Activated naive CD4-positive, alpha-beta T cell treated with Interleukin-2 at 50 U/mL for 16 hours (primary cell): ENCODE measurements around the gene RGS8.
"Not testable (repeated sequence)": the region's sequence is repeated elsewhere in the genome, so short reads cannot be mapped to it uniquely, and the experiment has no call there.

ENCODE experiments used
- DNase-seq: peaks from one replicate; pipeline ENCODE4 v3.0.0-alpha.2; 2020

Gene RGS8

GRCh38 chr1:182700351-182700709, 15.9 kb upstream of the RGS8 start:
- DNase-seq: no peak

DNA sequence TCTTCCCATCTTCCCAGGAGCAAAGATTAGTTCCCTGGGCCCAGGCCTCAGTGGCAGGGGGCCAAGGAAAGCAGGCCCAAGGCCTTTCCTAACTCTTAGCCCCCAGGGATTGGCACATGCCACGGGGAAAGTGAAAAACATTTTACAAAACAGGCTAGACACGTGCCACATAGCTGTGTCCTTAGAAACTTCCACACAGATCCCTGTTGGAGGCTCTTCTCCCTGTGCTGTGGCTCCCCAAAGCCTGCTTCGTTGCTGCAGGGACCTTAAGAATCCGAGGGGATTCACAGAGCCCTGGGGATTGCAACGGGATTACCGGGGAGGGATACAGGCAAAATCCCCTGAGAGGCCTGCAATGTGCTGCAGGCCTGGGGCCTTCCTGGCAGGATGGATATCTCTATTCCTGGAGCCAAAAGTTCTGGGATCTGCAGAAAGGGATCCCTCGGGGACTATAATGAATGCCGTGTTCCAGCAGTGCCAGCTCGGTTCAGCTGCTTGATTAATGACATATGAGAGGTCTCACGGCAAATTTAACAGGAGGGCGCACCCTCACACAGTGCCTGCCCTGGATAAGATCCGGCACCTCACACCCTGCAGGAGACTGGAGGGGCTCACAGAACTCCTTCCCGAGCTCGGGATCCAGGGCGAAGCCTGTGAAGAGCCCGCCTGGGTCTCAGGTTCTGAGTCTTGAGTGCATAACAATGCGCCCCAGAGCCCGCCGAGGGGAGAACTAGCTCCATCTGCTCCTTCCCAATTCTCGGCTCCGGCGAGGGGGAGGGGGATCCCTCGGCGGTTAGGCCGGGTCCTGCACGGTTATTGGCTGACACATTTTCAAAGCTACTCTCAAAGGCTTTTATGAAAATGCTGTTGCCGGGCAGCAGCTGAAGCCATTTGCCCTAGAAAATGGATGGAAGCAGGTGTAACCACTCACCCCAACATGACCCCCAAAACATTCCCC, 15.3 kb upstream of the RGS8 start:
- no peak for DNase-seq

- no peak for DNase-seq
These were observed 14.6 kb upstream of the RGS8 start for GRCh38 chr1:182698971-182699370.

DNA sequence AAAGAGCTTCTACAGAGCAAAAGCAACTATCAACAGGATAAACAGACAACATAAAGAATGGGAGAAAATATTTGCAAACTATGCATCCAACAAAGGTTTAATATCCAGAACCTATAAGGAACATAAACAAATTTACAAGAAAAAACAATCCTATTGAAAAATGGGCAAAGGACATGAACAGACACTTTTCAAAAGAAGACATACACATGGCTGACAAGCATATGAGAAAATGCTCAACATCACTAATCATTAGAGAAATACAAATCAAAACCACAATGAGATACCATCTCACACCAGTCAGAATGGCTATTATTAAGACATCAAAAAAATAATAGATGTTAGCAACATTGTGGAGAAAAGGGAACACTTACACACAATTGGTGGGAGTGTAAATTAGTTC, 8.8 kb upstream of the RGS8 start:
- not testable (repeated sequence) for DNase-seq

- no peak for DNase-seq
These were observed 6.6 kb upstream of the RGS8 start for GRCh38 chr1:182690886-182691443.

GRCh38 chr1:182688436-182689205, 4.2 kb upstream of the RGS8 start:
- no peak for DNase-seq

- no peak for DNase-seq
These were observed 3.0 kb upstream of the RGS8 start for GRCh38 chr1:182687361-182687760.

- no peak for DNase-seq
These were observed 2.1 kb upstream of the RGS8 start for GRCh38 chr1:182686446-182686845.

DNA sequence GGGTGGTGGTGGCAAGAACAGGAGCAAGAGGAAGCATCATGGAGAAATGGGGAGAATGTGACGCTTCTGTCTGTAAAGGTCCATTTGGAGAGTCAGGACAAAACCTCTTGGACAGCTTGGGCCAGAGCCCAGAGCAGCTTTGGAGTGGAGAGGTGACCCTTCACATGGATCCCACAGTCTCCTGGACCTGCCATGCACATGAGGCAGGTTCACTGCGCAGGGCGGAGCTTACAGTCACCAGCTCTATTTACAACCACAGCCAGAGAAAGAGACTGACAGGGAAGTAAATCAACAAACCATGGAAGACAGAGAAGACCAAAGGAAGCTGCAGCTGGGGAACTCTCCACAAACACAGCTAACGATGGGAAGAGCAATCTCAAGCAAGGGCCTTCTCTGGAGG, 828 bp upstream of the RGS8 start:
- DNase-seq: no peak

DNA sequence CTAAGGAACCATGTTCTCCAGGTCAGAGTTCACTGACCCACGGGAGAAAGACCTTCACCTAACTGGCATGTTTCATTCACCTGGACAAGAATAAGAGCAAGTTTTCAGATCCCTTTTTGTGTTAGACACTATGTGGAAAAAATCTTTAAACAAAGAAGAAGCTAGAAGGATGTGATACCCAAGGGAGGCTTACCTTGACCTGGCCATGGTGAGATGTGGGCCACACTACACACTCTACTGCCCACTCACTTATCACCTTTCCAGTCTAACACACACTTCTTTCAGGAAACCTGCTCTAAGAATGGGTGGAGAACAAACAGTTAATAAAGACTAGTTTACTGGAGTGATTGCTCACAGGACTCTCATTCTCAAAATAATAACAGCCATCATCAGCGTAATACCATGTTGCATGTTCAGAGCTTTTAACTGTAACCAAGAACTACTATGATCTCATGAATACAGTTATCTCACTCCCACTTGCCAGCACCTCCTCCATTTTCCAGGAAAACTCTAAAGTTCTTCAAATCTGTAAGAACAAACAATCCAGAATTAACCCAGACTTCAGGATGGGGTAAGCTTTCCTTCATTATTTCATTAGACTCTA, 1.4 kb downstream of the RGS8 start:
- no peak for DNase-seq

DNA sequence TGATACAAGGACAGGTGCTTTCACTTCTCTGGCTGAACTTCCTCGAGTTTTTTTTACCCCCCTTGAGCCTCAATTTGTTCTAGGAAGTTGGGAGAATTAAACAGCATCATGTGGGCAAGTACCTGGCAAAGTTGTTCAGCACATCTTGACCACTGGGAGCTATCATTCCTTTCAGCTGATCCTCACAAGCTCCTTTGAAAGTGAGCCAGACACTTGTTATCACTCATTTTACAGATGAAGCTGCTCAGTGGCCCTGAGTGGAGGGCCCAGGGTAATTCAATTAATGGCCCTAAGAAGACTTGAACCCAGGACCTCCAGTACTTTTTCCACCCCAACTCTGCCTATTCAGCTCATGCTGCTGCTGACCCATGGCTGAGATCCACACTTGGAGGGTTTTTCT, 2.0 kb downstream of the RGS8 start:
- no peak for DNase-seq

DNA sequence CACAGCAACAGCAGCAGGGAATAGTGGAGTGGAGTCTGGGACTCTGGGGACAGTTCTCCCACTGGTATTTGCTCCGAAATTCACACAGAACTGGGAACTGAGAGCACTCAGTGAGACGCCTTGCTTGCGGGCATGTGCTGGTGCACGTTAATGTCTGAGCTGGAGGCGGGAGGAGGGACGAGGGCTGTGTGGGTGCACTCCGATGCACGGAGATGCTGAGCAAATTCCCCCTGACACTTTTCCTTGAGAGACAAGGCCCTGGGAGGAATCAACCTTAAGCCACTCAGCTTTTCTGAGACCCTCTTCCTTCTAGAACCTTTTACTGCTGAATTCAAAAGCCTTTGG, 2.8 kb downstream of the RGS8 start:
- no peak for DNase-seq

DNA sequence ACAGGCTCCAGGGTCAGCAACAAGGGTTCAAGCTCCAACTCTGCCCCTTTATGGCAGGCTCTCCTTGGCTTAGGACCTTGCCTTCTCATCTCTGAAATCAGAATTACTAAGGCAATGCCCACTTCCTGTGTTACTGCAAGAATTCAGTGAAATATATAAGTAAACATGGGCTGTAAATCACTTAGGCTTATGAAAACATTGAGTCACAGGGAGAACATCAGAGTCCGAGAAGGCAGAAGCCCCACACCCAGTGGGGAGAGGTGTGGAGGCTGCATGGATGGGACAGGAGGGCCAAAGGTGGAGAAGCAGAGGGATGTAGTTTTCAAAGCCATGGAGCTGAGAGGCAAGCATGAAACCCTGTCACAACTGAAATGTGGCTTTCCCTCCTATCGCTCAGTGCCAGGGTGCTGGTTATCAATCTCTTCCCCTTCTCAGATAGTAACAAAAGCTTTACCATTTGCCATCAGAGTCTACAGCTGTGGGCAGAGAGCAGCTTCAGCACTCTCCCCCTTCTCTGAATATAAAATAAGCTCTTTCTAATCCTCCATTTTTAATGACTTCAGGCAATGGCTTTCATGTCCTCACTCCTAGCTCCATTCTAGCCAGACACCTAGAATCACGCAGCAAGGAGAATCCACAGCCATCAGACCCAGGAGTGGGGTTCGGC, 3.4 kb downstream of the RGS8 start:
- no peak for DNase-seq

DNA sequence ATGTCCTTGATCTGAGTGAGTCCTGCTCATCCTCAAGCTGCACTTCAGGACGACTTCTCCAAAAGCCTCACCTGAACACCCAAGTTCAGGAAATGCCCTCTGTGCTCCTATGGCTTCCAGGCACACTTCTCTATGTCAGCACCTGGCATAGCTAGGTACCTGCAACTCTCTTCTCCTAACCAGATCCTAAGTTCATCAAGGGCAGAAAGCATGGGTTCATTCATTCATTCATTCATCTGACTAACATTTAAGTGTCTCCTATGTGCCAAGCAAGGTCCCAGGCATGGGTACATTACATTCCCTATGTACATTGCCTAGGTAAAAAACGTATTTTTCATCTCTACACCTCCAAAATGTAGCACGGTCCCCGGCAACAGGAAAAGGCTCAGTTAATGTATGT, 4.0 kb downstream of the RGS8 start:
- DNase-seq: no peak

DNA sequence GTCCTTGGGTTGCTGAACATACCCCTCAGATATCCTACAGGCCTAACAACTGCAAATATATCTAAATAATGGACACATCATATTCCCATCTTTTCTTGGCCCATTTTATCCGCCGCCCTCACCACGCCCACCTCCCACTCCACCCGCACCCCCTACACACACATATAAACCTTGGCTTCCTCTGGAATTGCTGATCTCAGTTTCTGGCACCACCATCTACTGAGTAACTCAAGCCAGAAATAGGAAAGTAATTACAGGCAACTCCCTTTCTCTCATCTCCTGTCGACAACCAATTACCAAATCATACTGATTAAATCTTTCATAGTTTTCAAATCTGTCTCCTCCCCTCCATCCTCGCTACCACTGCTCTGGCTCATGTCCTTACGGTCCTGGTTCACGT, 4.7 kb downstream of the RGS8 start:
- DNase-seq: no peak

DNA sequence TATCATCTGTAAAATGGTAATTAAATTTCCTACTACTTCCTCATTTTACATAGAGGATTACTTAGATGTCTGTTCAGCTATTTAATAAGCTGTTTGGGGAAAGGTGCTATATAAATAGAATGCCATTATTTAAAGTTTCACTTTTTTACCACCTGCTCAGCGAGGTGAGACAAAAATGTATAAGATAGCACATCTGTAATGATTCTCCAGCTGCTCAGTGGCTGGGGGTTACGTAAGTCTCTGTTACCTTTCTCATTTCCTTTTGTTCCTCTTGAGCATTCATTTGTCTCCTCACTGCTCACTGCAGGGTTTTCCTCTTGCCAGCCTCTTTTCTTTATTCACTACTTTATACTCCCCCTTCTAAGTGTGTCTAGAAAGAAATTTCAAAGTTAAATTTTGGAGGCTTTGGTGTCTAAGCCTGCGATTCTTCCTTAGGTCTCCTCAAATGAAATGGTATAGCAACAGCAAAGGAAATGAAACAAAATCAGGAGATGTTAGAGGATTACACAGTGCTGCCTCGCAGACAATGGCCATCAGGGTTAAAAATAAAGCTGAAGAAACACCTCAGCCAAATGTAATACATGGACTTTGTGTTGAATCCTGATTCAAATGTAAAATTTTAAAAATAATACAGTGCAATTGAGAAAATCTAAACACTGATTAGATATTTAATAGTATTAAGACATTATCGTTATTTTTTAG, 6.8 kb downstream of the RGS8 start:
- DNase-seq: no peak

GRCh38 chr1:182676274-182676673, 8.1 kb downstream of the RGS8 start:
- no peak for DNase-seq

DNA sequence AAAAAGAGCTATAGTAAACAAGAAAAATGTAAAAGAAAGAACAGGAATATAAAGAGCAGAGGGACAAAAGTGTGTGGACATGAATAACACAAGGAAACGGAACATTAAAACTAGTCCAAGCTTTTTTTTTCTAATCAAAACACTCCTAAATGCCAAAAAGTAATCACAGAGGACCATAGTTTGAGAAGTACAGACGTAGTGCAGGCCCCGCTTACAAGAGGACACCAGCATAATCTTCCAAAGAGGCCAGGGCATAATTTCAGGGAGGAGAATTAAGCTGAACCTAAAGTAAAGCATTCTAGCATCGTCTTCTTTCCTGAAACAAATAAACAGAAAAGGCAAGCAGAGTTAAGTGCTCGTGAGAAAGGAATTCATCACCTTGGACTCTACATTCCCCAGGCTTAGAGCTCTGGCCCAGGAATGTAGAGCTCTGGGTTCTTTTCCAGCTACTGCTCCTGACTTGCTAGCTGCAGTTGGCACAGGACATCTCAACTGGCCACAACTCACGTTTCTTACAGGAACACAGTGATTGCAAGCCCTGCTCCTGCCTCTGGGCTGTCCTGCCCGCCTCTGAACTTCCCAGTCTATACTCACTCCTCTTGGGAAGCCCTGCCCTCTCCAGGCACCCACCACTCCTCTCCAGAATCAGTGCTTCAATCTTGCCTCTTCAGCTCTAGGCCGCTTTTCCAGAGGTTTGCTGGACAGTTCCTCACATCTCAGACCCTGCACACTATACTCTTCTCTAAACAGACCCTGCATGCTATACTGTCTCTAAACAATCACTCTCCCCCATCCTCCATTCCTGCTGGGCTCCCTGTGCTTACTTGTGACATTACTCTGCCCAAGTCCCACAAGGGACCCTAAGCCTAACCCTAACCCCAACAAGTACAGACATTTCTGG, 9.8 kb downstream of the RGS8 start:
- DNase-seq: no peak

- DNase-seq: no peak
These were observed 11.9 kb downstream of the RGS8 start for GRCh38 chr1:182672487-182672836.

- DNase-seq: no peak
These were observed 12.5 kb downstream of the RGS8 start for GRCh38 chr1:182671750-182672486.
